ENCODE results near the gene MYO15B. TPM values are rescaled to one million over a fixed set of nuclear protein-coding genes. Genes with fewer than 3 reads are reported as not detected.

MYO15B gene
- total RNA-seq, 1 experiment from 2014 or later: 58.4 TPM

GRCh38 chr17:75631353-75631752 is 43.8 kb downstream of the MYO15B start:
- Mint-ChIP-seq H3K27ac (ENCODE audit: unreplicated experiment) (no peak overlapping the region), H3K27me3 (ENCODE audit: unreplicated experiment) (no peaks in the 10 kb centered on the region), H3K4me3 (ENCODE audit: low read depth, unreplicated experiment) (no peak overlapping the region), H3K9me3 (ENCODE audit: low read depth, unreplicated experiment) (no peaks in the 10 kb centered on the region), H3K4me1 (ENCODE audit: low read depth, unreplicated experiment) (peaks cover 14% of the 10 kb centered on the region), H3K36me3 (ENCODE audit: insufficient read depth, unreplicated experiment) (peaks cover 41% of the 10 kb centered on the region)
- TF ChIP-seq CTCF (IDR thresholded peaks at IDR 0.05; ENCODE audit: unreplicated experiment): no peak
- intact Hi-C loops (cut with micrococcal nuclease; ENCODE audit: unreplicated experiment): no loop called here
- no TSS peak for BruUV-seq (replicated peaks)
- no peak for DNase-seq
- CTCF ChIA-PET: no interaction called here

GRCh38 chr17:75632428-75632827 is 44.8 kb downstream of the MYO15B start:
- DNase-seq: no peak
- TF ChIP-seq CTCF (IDR thresholded peaks at IDR 0.05; ENCODE audit: unreplicated experiment): no peak
- BruUV-seq (replicated peaks): no TSS peak
- Mint-ChIP-seq H3K4me3 (ENCODE audit: low read depth, unreplicated experiment) (no peak overlapping the region), H3K9me3 (ENCODE audit: low read depth, unreplicated experiment) (no peaks in the 10 kb centered on the region), H3K36me3 (ENCODE audit: insufficient read depth, unreplicated experiment) (peaks cover 39% of the 10 kb centered on the region), H3K4me1 (ENCODE audit: low read depth, unreplicated experiment) (peaks cover 14% of the 10 kb centered on the region), H3K27ac (ENCODE audit: unreplicated experiment) (no peak overlapping the region), H3K27me3 (ENCODE audit: unreplicated experiment) (no peaks in the 10 kb centered on the region)
- CTCF ChIA-PET: interaction anchor here (0.5 to 2.6 kb wide), 21 partner anchors 8 to 277 kb away, joined by 3 to 119 read pairs (median 6); partner anchors contain the start of genes RECQL5, SAP30BP, TMEM94 and TSEN54
- intact Hi-C loops (cut with micrococcal nuclease; ENCODE audit: unreplicated experiment): loop anchor here (2.0 kb wide), 1 partner anchor 20 kb away; no protein-coding TSS in a partner anchor

- Mint-ChIP-seq H3K9me3 (ENCODE audit: low read depth, unreplicated experiment) (no peaks in the 10 kb centered on the region), H3K36me3 (ENCODE audit: insufficient read depth, unreplicated experiment) (peaks cover 39% of the 10 kb centered on the region), H3K27me3 (ENCODE audit: unreplicated experiment) (no peaks in the 10 kb centered on the region), H3K4me1 (ENCODE audit: low read depth, unreplicated experiment) (peaks cover 14% of the 10 kb centered on the region), H3K27ac (ENCODE audit: unreplicated experiment) (peak within 1 kb of the TSS; percentile 78), H3K4me3 (ENCODE audit: low read depth, unreplicated experiment) (peak within 1 kb of the TSS; percentile 46)
- peak; percentile 92 for TF ChIP-seq CTCF (IDR thresholded peaks at IDR 0.05; ENCODE audit: unreplicated experiment)
- intact Hi-C loops (cut with micrococcal nuclease; ENCODE audit: unreplicated experiment): loop anchor here (2.0 kb wide), 1 partner anchor 20 kb away; no protein-coding TSS in a partner anchor
- no TSS peak for BruUV-seq (replicated peaks)
- CTCF ChIA-PET: interaction anchor here (0.5 to 2.6 kb wide), 27 partner anchors 9 to 278 kb away, joined by 3 to 119 read pairs (median 5); partner anchors contain the start of genes RECQL5, SAP30BP, TMEM94 and TSEN54
- peak; percentile 95 for DNase-seq
Observed at GRCh38 chr17:75632863-75633485, 45.4 kb downstream of the MYO15B start, which contains the start of gene SMIM5. Gene SMIM5, plus strand, starts transcription at chr17:75633434. Its CDS starts 6,768 bp downstream, at chr17:75640202.

- H3K4me1 Mint-ChIP-seq (ENCODE audit: low read depth, unreplicated experiment): peaks cover 16% of the 10 kb centered on the region
- H3K27ac Mint-ChIP-seq (ENCODE audit: unreplicated experiment): peak overlapping the region; percentile 78
- DNase-seq: peak; percentile 95
- peaks cover 41% of the 10 kb centered on the region for H3K36me3 Mint-ChIP-seq (ENCODE audit: insufficient read depth, unreplicated experiment)
- peak; percentile 44 for TF ChIP-seq CTCF (IDR thresholded peaks at IDR 0.05; ENCODE audit: unreplicated experiment)
- BruUV-seq (replicated peaks): TSS peak; percentile 47
- intact Hi-C loops (cut with micrococcal nuclease; ENCODE audit: unreplicated experiment): loop anchor here (2.0 kb wide), 1 partner anchor 19 kb away; no protein-coding TSS in a partner anchor
- peak overlapping the region; percentile 46 for H3K4me3 Mint-ChIP-seq (ENCODE audit: low read depth, unreplicated experiment)
- CTCF ChIA-PET: interaction anchor here (0.6 to 2.6 kb wide), 26 partner anchors 9 to 221 kb away, joined by 3 to 119 read pairs (median 6); partner anchors contain the start of genes RECQL5, SAP30BP, TMEM94 and TSEN54
- no peaks in the 10 kb centered on the region for H3K27me3 Mint-ChIP-seq (ENCODE audit: unreplicated experiment)
- H3K9me3 Mint-ChIP-seq (ENCODE audit: low read depth, unreplicated experiment): no peaks in the 10 kb centered on the region
Observed at GRCh38 chr17:75633486-75634375, 46.1 kb downstream of the MYO15B start.

All from Calu3 (cell line).